ENCODE measurements around the gene SIGLECL1.

GRCh38 chr19:51271067-51271466 lies 20.2 kb downstream of the SIGLECL1 start:
- no peak for TF ChIP-seq POLR2AphosphoS5 (IDR thresholded peaks at IDR 0.05)
- TF ChIP-seq, protein P1, sequence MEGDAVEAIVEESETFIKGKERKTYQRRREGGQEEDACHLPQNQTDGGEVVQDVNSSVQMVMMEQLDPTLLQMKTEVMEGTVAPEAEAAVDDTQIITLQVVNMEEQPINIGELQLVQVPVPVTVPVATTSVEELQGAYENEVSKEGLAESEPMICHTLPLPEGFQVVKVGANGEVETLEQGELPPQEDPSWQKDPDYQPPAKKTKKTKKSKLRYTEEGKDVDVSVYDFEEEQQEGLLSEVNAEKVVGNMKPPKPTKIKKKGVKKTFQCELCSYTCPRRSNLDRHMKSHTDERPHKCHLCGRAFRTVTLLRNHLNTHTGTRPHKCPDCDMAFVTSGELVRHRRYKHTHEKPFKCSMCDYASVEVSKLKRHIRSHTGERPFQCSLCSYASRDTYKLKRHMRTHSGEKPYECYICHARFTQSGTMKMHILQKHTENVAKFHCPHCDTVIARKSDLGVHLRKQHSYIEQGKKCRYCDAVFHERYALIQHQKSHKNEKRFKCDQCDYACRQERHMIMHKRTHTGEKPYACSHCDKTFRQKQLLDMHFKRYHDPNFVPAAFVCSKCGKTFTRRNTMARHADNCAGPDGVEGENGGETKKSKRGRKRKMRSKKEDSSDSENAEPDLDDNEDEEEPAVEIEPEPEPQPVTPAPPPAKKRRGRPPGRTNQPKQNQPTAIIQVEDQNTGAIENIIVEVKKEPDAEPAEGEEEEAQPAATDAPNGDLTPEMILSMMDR (IDR thresholded peaks at IDR 0.05) = no peak

All from gastroesophageal sphincter (tissue), 3 donors.